ENCODE results near the gene GAGE12C.
"Not testable (repeated sequence)": the region's sequence is repeated elsewhere in the genome, so short reads cannot be mapped to it uniquely, and the experiment has no call there.

Gene GAGE12C, protein sequence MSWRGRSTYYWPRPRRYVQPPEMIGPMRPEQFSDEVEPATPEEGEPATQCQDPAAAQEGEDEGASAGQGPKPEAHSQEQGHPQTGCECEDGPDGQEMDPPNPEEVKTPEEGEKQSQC

DNA sequence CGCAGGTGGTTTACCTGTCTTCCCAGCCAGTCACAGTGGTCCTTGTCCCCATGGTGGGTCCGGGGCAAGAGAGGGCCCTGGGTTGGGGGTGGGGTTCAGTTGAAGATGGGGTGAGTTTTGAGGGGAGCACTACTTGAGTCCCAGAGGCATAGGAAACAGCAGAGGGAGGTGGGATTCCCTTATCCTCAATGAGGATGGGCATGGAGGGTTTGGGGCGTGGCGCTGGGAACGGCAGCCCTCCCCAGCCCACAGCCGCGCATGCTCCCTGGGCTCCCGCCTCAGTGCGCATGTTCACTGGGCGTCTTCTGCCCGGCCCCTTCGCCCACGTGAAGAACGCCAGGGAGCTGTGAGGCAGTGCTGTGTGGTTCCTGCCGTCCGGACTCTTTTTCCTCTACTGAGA lies at the start of gene GAGE12C:
GAGE12C (plus strand) TSS at position 301 of the 400 bp plus-strand sequence. CDS start 1,155 bp downstream, outside the sequence.
- not testable (repeated sequence) for DNase-seq

DNA sequence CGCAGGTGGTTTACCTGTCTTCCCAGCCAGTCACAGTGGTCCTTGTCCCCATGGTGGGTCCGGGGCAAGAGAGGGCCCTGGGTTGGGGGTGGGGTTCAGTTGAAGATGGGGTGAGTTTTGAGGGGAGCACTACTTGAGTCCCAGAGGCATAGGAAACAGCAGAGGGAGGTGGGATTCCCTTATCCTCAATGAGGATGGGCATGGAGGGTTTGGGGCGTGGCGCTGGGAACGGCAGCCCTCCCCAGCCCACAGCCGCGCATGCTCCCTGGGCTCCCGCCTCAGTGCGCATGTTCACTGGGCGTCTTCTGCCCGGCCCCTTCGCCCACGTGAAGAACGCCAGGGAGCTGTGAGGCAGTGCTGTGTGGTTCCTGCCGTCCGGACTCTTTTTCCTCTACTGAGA lies 9.5 kb downstream of the GAGE12C start, which contains the start of gene GAGE12D:
GAGE12D (plus strand) TSS at position 301 of the 400 bp plus-strand sequence. CDS start 1,155 bp downstream, outside the sequence.
- not testable (repeated sequence) for DNase-seq

DNA sequence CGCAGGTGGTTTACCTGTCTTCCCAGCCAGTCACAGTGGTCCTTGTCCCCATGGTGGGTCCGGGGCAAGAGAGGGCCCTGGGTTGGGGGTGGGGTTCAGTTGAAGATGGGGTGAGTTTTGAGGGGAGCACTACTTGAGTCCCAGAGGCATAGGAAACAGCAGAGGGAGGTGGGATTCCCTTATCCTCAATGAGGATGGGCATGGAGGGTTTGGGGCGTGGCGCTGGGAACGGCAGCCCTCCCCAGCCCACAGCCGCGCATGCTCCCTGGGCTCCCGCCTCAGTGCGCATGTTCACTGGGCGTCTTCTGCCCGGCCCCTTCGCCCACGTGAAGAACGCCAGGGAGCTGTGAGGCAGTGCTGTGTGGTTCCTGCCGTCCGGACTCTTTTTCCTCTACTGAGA lies 19.0 kb downstream of the GAGE12C start, which contains the start of gene GAGE12E:
GAGE12E (plus strand) TSS at position 301 of the 400 bp plus-strand sequence. CDS start 1,155 bp downstream, outside the sequence.
- not testable (repeated sequence) for DNase-seq

DNA sequence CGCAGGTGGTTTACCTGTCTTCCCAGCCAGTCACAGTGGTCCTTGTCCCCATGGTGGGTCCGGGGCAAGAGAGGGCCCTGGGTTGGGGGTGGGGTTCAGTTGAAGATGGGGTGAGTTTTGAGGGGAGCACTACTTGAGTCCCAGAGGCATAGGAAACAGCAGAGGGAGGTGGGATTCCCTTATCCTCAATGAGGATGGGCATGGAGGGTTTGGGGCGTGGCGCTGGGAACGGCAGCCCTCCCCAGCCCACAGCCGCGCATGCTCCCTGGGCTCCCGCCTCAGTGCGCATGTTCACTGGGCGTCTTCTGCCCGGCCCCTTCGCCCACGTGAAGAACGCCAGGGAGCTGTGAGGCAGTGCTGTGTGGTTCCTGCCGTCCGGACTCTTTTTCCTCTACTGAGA lies 28.6 kb downstream of the GAGE12C start, which contains the start of gene GAGE12F:
GAGE12F (plus strand) TSS at position 301 of the 400 bp plus-strand sequence. CDS start 1,155 bp downstream, outside the sequence.
- DNase-seq = not testable (repeated sequence)

DNA sequence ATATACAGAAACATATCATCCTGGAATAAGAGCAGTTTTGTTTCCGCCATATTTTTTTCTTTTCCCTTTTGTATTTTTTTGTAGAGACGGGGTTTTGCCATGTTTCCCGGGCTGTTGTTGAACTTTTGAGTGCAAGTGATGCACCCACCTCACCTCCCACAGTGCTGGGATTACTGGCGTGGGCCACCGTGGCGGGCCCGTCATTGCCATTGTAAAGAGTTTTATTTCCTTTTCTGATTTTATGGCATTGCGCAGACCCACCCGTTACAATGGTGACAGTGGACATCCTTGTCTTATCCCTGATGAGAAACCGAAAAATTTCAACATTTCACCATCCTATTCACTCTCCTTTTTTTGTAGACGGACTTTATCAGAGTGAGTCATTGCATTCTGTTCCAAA lies 36.8 kb downstream of the GAGE12C start:
- DNase-seq = not testable (repeated sequence)

DNA sequence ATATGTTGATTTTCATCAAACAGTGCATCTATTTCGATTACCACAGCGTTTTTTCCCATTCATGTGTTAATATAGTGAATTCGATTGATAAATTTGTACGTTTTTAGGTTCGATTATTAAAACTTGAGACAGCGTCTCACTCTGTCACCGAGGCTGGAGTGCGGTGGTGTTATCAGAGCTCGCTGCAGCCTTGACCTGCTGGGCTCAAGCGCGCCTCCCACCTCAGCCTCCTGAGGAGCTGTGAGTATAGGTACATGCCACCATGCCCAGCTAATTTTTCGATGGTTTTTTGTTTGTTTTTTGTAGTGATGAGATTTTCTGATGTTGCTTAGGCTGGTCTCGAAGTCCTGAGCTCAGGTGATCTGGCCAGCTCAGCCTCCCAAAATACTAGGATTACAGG lies 37.2 kb downstream of the GAGE12C start:
- not testable (repeated sequence) for DNase-seq

DNA sequence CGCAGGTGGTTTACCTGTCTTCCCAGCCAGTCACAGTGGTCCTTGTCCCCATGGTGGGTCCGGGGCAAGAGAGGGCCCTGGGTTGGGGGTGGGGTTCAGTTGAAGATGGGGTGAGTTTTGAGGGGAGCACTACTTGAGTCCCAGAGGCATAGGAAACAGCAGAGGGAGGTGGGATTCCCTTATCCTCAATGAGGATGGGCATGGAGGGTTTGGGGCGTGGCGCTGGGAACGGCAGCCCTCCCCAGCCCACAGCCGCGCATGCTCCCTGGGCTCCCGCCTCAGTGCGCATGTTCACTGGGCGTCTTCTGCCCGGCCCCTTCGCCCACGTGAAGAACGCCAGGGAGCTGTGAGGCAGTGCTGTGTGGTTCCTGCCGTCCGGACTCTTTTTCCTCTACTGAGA lies 38.1 kb downstream of the GAGE12C start, which contains the start of gene GAGE12G:
GAGE12G (plus strand) TSS at position 301 of the 400 bp plus-strand sequence. CDS start 1,155 bp downstream, outside the sequence.
- DNase-seq = not testable (repeated sequence)

DNA sequence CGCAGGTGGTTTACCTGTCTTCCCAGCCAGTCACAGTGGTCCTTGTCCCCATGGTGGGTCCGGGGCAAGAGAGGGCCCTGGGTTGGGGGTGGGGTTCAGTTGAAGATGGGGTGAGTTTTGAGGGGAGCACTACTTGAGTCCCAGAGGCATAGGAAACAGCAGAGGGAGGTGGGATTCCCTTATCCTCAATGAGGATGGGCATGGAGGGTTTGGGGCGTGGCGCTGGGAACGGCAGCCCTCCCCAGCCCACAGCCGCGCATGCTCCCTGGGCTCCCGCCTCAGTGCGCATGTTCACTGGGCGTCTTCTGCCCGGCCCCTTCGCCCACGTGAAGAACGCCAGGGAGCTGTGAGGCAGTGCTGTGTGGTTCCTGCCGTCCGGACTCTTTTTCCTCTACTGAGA lies 47.7 kb downstream of the GAGE12C start, which contains the start of gene GAGE12H:
GAGE12H (plus strand) TSS at position 301 of the 400 bp plus-strand sequence. CDS start 1,155 bp downstream, outside the sequence.
- DNase-seq = not testable (repeated sequence)

Data from NCI-H1048 (cell line).